GM12874 (cell line): Measurements from ENCODE around the gene IQGAP3.

ENCODE experiments used
- TF ChIP-seq, protein P1 (sequence below): IDR thresholded peaks from 2 replicates; pipeline ENCODE4 v1.5.1; 2011; ENCODE audit warnings: low read depth, mild to moderate bottlenecking, control low read depth, low read length, moderate library complexity; ENCODE audit not compliant: insufficient read depth

Gene IQGAP3

GRCh38 chr1:156574039-156574633 is 1.8 kb upstream of the IQGAP3 start:
- TF ChIP-seq, protein P1, sequence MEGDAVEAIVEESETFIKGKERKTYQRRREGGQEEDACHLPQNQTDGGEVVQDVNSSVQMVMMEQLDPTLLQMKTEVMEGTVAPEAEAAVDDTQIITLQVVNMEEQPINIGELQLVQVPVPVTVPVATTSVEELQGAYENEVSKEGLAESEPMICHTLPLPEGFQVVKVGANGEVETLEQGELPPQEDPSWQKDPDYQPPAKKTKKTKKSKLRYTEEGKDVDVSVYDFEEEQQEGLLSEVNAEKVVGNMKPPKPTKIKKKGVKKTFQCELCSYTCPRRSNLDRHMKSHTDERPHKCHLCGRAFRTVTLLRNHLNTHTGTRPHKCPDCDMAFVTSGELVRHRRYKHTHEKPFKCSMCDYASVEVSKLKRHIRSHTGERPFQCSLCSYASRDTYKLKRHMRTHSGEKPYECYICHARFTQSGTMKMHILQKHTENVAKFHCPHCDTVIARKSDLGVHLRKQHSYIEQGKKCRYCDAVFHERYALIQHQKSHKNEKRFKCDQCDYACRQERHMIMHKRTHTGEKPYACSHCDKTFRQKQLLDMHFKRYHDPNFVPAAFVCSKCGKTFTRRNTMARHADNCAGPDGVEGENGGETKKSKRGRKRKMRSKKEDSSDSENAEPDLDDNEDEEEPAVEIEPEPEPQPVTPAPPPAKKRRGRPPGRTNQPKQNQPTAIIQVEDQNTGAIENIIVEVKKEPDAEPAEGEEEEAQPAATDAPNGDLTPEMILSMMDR: no peak

DNA sequence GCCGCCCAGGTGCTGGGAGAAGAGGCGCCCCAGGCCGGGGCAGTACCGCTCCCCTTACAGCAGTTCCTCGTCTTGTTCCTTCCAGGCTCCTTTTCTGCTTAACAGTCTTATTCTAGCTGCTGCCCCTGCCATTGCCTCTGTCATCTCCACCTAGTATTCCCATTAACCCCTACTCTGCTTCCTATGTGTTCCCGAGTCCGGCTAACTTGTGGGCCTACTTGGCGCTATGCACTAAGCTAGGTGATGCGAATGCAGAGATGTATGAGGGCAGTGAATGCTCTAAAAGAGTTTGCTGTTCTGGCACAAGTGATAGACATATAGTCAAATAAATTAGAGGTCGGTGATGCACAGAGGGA is 276 bp upstream of the IQGAP3 start:
- TF ChIP-seq, protein P1: no peak

DNA sequence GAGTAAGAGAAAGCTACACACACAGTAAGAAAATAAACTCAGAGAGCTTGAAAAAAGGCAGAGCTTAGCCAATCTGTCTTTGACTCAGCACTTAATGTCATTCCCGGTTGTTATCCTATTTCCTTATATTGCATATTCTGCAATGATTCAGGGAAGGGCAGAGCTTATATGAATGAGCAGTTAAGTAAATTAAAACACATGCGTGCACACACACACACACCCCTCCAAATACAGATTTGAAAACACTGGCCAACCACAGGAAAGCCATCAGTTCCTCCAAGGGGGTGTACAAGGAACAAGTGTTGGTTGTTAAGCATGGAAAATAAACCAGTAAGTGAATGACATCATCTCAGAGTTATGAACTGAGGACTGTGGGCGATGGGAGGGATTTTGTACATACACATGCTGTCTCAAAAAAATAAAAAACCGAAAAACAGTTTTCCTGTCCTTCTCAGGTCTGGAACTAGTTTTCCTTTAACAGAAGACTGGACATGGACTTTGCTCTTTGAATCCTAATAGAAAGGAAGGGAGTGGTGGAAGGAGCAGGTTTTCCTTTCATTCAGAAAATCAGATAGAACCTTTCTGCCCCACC is 1.0 kb downstream of the IQGAP3 start:
- TF ChIP-seq, protein P1: no peak

GRCh38 chr1:156566436-156566835 is 5.9 kb downstream of the IQGAP3 start:
- TF ChIP-seq, protein P1: no peak

GRCh38 chr1:156565519-156565918 is 6.8 kb downstream of the IQGAP3 start:
- TF ChIP-seq, protein P1: no peak

GRCh38 chr1:156560585-156561163 is 11.7 kb downstream of the IQGAP3 start:
- TF ChIP-seq, protein P1: no peak

- TF ChIP-seq, protein P1: no peak
These were observed 12.5 kb downstream of the IQGAP3 start for GRCh38 chr1:156559797-156560385.
